Stimulated activated CD4-positive, alpha-beta T cell treated with anti-CD3 and anti-CD28 coated beads, TNF-alpha, amount 100 ng/mL, for 48 hours (primary cell): ENCODE data around the gene NADSYN1.

Experiments used
- DNase-seq, 3 donors: peaks; one replicate each; pipeline ENCODE4 v3.0.0-alpha.2; 2020; ENCODE audit warnings: low read depth in 3 of 3

Gene NADSYN1

GRCh38 chr11:71474141-71474770 is 21.3 kb downstream of the NADSYN1 start:
- no peak for DNase-seq

DNA sequence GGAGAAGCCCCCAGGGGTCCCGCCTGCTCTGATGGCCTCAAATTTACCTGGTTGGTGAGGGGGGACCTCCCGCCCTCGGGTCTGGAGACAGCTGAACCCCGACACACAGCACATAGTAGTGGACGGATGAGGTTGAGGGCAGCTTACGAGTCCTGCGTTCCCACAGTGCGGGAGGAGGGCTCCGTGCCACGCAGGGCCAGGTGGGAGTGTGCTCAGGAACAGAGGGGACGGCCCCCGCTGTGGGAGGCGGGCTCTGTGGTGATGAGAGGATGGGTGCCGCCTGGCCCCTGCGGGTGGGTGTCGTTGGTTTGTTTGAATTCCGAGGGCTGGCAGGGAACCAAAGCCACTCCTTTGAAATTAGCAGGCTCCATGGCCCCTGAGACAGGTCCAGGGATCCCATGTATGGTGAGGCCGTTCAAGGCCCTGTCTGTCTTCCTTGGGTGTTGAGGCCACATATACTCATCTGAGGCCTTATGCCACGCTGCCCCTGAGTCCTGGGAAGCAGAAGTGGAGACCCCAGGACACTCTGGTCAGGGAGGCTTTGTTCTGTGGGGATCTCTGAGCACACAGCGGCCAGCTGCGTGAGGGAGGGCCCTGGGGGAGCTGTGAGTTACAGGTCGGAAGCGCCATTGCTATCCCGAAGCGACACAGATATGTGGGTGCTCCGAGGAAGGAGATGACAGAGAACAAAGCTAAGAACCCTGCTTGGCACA is 21.9 kb downstream of the NADSYN1 start:
- DNase-seq: no peak

DNA sequence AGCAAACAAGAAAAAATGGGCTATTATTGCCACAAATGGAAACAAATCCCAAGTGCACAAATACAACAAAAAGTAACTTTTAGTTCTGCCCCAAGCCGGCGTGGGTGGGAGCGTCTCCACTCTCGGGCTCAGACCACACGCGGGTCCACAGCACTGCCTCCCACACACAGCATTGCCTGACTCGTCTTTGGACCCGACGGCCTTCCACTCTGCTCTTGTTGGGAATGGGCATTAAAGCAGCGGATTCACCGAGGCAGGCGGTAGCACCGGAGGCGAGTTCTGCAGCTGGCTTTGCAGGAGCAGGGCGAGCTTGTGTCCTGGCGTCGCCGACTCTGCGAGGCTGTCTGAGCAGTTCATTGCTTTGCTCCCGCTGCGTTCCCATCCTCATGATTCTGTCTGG is 23.0 kb downstream of the NADSYN1 start:
- DNase-seq: no peak

DNA sequence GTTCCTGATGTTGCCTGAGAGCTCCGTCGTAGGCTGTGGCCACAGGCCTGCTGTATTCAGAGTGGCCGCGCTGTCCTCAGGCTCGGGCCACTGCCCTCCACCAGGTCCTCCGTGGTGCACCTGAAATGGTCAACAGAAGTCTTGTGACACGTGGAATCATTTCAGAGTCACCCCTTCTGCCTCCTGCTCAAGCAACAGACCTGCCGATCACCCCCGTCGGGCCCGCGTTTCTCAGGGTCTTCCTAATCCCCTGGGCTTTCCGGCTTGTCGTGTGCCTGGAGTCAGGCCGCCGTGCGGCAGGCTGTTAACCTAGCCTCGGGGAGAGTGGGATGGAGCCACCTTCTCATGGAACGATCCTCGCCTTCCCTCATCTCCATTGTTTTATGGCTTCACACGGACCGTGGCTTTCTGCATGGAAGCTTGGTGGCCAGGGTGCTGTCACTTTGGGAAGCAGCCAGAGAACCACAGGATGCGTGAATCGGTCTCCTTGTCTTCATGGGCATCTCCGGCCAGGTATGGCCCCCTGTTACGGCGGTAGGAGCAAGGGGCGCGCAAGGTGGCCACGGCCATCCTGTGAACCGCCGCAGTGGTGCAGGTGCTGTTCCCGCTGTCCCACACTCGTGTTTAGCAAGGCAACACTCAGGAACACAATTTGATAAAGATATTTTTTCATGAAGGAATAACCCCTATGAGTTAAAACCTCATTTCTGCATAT is 24.1 kb downstream of the NADSYN1 start:
- no peak for DNase-seq

DNA sequence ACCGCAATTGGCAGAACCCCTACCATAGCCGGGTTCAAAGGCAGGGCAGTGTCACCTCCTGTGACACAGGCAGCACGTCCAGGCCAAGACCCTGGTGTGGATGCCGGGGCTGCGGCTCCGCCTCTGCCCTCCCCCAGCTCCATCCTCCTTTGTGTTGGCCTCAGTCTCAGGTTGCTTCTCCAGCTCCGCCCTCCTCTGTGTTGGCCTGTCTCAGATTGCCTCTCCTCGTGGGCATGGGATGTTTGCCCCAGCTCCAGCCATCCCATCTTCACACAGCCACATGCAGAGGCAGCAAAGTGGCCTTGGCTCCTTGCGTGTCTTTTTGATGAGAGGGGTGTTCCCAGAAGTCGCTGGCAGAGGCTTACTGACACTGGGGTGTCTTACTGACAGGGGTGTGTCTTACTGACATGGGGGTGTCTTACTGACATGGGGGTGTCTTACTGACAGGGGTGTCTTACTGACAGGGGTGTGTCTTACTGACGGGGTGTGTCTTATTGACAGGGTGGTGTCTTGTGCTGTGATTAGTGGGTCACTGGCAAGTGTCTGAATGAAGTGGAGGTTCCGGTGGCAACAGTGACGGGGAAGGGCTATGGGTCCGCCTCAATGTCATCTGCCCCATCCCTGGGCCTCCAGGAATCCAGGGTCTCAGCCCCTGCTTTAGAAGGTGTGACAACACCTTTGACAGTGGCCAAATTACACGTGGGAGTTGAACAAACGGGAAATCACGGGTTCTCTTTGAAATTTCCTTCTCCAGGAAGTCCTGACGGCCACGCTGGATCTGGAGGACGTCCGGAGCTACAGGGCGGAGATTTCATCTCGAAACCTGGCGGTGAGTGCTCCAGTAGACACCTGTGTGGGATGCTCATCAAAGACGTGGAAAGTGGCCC is 24.9 kb downstream of the NADSYN1 start:
- no peak for DNase-seq

DNA sequence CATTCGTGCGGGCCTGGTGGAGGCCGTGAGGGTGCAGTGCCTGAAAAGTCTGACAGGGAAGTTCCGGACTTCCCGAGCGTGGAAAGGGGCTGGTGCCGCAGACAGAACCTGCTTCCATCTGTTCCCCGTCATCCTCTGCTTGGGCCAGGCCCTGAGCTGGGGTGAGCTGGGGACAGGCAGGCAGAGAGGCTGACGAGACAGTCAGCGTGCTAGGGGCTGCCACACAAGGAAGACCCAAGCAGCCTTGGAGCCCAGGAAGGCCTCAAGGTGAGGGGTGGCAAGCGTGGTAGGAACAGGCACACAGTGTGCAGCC is 25.5 kb downstream of the NADSYN1 start:
- no peak for DNase-seq

DNA sequence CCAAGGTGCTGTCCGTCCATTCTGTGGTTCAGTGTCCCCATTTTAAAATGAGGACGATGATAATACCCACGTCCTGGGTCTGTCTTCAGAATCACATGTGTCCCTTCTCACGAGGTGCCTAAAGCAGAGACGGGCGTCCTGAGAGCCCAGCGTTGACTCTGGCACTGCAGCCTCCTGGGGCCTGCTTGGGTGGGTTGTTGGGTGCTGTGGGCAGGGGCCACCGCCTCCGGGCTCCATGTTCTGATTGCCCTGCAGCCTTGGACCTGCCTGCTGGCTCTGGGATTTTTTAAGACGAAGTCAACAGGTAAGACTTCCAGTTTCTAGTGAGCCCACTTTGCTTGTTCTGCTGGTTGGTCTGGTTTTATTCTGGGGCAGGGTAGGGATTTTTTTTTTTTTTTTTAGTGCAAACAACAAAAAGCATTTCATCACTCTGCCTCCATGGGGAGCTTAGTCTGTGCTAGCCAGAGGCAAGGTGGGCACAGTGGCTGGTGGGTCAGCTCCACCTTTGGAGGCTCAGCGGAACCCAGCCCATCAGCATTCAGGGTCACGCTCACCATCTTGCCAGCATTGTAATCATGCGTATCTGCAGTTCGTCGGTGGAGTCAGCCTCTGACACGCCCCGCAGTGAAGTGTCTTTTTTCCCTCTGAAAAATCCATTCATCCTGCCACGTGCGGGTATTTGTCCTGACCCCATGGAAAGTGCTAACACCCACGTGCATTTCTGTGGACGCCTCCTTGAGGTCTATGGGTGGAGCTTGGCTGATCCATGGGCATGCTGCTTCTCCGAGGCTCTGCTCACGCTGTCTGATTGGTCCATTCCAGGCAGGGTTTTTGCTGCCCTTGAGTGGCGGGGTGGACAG is 28.3 kb downstream of the NADSYN1 start:
- no peak for DNase-seq

DNA sequence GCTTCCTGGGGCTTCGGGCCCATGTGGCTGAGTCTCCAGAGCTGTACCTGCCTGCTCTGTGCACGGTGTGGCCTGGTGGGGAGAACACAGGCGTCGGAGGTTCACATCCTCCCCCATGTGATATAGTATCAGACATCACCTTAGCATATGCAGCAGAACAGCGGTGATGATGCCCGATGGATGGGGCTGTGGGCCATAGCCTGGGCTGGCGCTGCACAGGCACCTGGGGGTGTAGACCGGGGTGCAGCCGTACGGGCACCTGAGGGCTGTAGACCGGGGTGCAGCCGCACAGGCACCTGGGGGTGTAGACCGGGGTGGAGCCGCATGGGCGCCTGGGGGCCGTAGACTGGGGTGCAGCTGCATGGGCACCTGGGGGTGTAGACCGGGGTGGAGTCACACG is 29.2 kb downstream of the NADSYN1 start:
- DNase-seq: no peak

DNA sequence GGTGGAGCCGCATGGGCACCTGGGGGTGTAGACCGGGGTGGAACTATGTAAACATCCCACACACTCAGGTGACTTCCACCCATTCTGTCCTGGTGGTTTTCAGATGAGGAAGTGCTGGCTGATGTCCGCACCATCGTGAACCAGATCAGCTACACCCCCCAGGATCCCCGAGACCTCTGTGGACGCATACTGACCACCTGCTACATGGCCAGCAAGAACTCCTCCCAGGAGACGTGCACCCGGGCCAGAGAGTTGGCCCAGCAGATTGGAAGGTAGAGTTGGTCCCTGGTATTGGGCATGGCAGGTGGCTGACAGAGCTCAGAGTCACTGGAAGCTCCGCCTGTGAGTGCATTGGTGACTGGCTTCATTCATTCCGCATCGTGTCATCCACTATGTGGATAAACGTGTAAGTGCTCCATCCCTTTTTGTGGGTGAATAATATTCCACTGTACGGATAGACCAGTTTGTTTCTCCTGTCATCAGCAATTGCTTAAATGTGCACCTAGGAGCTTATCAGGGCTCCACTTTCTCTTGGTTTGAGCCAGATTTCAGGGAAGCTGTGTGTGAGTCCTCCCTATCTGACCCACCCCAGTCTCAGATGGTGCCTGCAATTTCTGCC is 29.9 kb downstream of the NADSYN1 start:
- no peak for DNase-seq

GRCh38 chr11:71483692-71484091 is 30.7 kb downstream of the NADSYN1 start:
- no peak for DNase-seq

DNA sequence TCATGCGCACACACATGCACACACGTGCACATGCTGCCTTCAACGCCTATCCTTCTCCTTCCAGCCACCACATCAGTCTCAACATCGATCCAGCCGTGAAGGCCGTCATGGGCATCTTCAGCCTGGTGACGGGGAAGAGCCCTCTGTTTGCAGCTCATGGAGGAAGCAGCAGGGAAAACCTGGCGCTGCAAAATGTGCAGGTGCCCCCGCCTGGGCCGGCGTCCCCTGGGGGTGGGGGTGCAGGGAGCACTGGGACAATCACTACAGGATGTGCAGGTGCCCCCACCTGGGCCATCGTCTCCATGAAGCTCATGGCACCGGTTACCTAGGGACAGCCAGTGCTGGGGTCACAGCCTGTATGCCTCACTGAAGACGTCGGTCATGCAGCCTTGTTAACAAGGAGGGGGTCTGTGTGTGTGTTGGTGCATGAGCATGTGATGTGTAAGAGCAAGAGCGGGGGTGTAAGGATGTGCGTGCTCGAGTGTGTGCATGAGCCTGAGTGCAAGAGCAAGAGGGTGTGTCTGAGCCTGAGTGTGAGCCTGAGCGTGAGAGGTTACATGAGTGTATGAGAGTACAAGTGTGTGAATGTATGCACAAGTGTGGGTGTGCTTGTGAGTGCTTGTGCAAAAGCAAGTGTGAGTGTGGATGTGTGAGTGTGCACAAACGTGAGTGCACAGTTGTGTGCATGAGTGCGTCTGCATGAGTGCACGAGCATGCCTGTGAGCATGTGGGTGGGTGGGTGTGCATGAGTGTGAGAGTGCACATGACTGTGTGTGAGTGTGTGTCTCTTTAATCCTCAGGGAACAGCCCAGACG is 31.5 kb downstream of the NADSYN1 start:
- DNase-seq: no peak

DNA sequence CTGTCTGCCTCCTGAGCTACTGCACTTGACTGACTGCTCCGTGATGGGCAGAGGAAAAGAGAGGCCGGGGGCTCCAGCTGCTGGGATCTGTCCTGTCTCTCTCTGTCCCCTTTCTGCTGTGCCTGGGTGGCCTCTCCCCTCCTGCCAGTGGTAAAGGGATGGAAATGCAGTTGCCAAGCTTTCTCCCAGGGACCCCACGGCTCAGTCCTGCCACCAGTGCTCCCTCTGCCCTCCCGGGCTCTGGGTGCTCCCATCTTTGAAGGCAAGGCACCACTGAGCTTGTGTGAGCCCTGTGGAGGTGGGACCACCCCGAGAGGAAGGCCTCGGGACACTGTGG is 32.0 kb downstream of the NADSYN1 start:
- DNase-seq: no peak

GRCh38 chr11:71485466-71485865 is 32.5 kb downstream of the NADSYN1 start:
- DNase-seq: no peak

DNA sequence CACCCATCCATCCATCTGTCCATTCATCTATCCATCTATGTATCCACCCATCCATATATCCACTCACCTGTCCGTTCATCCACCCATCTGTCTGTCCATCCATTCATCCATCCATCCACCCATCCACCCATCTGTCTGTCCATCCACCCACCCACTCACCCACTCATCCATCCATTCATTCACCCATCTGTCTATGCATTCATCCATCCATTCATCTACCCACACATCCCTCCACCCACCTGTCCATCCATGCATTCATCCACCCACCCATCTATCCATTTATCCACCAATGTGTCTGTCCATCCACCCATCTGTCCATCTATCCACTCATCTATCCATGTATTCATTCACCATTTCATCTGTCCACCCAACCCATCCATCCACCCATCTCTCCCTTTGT is 33.3 kb downstream of the NADSYN1 start:
- no peak for DNase-seq

GRCh38 chr11:71488681-71489270 is 35.8 kb downstream of the NADSYN1 start:
- DNase-seq: no peak

GRCh38 chr11:71489311-71490043 is 36.5 kb downstream of the NADSYN1 start:
- DNase-seq: peak; percentile 39 to 44 (median 43)

- no peak for DNase-seq
These were observed 37.2 kb downstream of the NADSYN1 start for GRCh38 chr11:71490044-71490730.

DNA sequence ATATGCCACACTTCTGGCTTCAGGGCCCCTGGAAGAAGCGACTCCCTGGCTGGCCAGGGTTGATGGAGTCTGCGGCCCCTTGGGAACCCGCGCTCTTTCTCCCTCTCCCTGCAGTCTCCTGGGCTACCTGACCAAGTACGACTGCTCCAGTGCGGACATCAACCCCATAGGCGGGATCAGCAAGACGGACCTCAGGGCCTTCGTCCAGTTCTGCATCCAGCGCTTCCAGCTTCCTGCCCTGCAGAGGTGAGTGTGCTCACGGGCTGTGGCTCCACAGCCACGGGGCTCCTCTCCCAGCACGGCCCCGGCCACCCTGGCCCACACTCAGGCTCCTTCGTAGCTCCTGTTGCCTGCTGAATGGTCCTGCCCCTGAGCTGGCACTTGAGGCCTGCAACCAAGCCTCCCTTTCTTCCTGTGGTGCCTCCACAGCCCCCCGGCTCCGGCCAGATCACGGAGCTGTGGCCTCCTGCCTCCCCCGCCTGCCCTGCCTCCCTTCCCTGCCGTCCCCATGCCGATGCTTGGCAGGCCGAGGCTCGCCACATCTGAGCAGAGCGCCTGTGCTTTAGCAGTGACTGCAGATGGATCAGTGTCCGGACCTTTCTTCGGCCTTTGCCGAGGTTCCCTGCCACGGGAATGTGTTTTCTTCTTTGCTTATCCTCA is 37.9 kb downstream of the NADSYN1 start:
- DNase-seq: no peak
